H1 (cell line): Measurements from ENCODE around the gene IGF1. TPM values are rescaled to one million over a fixed set of nuclear protein-coding genes. Genes with fewer than 3 reads are reported as not detected.

ENCODE experiments used
- CTCF ChIA-PET: fragments of 300-600 bp; sonication (Branson Sonifier 250); formaldehyde crosslinking; loops from one replicate; lab custom pipeline; 2021; ENCODE audit not compliant: partially characterized antibody; lab: Charles Lee
- POLR2A ChIA-PET: fragments of 300-600 bp; sonication (Branson Sonifier 250); formaldehyde crosslinking; loops from one replicate; lab custom pipeline; 2021; ENCODE audit warnings: inconsistent platforms; ENCODE audit not compliant: partially characterized antibody; lab: Charles Lee
- DNase-seq, 2 experiments: peaks; one replicate each; pipeline versions ENCODE4 v3.0.0 to v3.0.0-alpha.2; 2010 to 2022; ENCODE audit warnings: low spot score in 2 of 2, low read depth in 1 of 2, mixed read lengths in 1 of 2
- FAIRE-seq: peaks from 2 replicates; lab custom pipeline; 2011; peaks lifted over from hg19 to GRCh38; lab: Jason Lieb, UNC
- H2AFZ ChIP-seq: 2 replicates; pipeline ENCODE4 v1.8.1; 2012; ENCODE audit warnings: low read length, inconsistent platforms
- H2AK5ac ChIP-seq: 2 replicates; pipeline ENCODE4 v1.6.1; 2013; ENCODE audit warnings: low read depth, low read length
- H2BK120ac ChIP-seq: replicated peaks from 2 replicates; pipeline ENCODE3; 2013; ENCODE audit warnings: low read depth, low read length, inconsistent platforms
- H2BK12ac ChIP-seq: 2 replicates; pipeline ENCODE4 v1.6.1; 2013; ENCODE audit warnings: low read depth, low read length
- H2BK15ac ChIP-seq: 2 replicates; pipeline ENCODE4 v1.6.1; 2013; ENCODE audit warnings: low read length
- H2BK20ac ChIP-seq: 2 replicates; pipeline ENCODE4 v1.6.1; 2013; ENCODE audit warnings: low read length
- H2BK5ac ChIP-seq: 2 replicates; pipeline ENCODE4 v1.6.1; 2013; ENCODE audit warnings: low read depth, low read length
- H3K14ac ChIP-seq: 2 replicates; pipeline ENCODE4 v1.6.1; 2013; ENCODE audit warnings: inconsistent platforms; ENCODE audit not compliant: insufficient read length
- H3K18ac ChIP-seq: 2 replicates; pipeline ENCODE4 v1.6.1; 2013; ENCODE audit warnings: low read length; ENCODE audit errors: extremely low read depth
- H3K23ac ChIP-seq: 2 replicates; pipeline ENCODE4 v1.6.1; 2013; ENCODE audit warnings: inconsistent platforms; ENCODE audit not compliant: insufficient read length
- H3K23me2 ChIP-seq: 2 replicates; pipeline ENCODE4 v1.6.1; 2013; ENCODE audit warnings: low read depth, low read length
- H3K27ac ChIP-seq: 2 replicates; pipeline ENCODE4 v1.6.1; 2011; ENCODE audit warnings: low read depth, low read length, inconsistent platforms
- H3K27me3 ChIP-seq, 4 experiments: replicated peaks in 1 of 4; 1 replicate in 1 of 4; 2 replicates in 3 of 4; pipeline versions ENCODE4 v1.6.1 to v1.8.1; 2011 to 2013; ENCODE audit warnings: low read length in 3 of 4, mild to moderate bottlenecking in 3 of 4, inconsistent platforms in 2 of 4, mixed read lengths in 2 of 4, moderate library complexity in 1 of 4; ENCODE audit not compliant: control insufficient read depth in 3 of 4, insufficient read depth in 3 of 4; ENCODE audit errors: extremely low read depth in 1 of 4
- H3K36me3 ChIP-seq, 4 experiments: 2 replicates each; pipeline versions ENCODE4 v1.6.1 to v1.8.1; 2011 to 2013; ENCODE audit warnings: mild to moderate bottlenecking in 4 of 4, low read length in 3 of 4, moderate library complexity in 2 of 4, control low read depth in 1 of 4, inconsistent platforms in 1 of 4; ENCODE audit not compliant: insufficient read depth in 4 of 4, control insufficient read depth in 2 of 4
- H3K4ac ChIP-seq: replicated peaks from 2 replicates; pipeline ENCODE3; 2013; ENCODE audit warnings: low read length, low read depth, mixed read lengths, inconsistent platforms; ENCODE audit not compliant: insufficient read length
- H3K4me1 ChIP-seq, 4 experiments: replicated peaks in 1 of 4; 1 replicate in 1 of 4; 2 replicates in 3 of 4; pipeline versions ENCODE4 v1.6.1 to v1.8.1; 2011 to 2013; ENCODE audit warnings: low read length in 3 of 4, inconsistent platforms in 2 of 4, mixed read lengths in 1 of 4; ENCODE audit not compliant: insufficient read depth in 4 of 4, control insufficient read depth in 3 of 4
- H3K4me2 ChIP-seq, 2 experiments: 2 replicates each; pipeline versions ENCODE4 v1.6.1 to v1.8.1; 2011 to 2013; ENCODE audit warnings: low read depth in 2 of 2, low read length in 2 of 2, control low read depth in 1 of 2, inconsistent platforms in 1 of 2, mild to moderate bottlenecking in 1 of 2; ENCODE audit not compliant: insufficient read depth in 1 of 2
- H3K4me3 ChIP-seq, 4 experiments: fragments of 200-600, 300-600 bp in 1 of 4; sonication (generic), shearing (Covaris generic), sonication (Bioruptor Twin) in 1 of 4; 2 replicates each; pipeline versions ENCODE4 v1.5.1 to v1.8.1; 2011 to 2016; ENCODE audit warnings: low read length in 4 of 4, low read depth in 3 of 4, control low read depth in 2 of 4, inconsistent platforms in 2 of 4, mild to moderate bottlenecking in 2 of 4, mixed read lengths in 1 of 4, moderate library complexity in 1 of 4; ENCODE audit not compliant: insufficient read depth in 2 of 4; ENCODE audit errors: extremely low read depth in 1 of 4
- H3K56ac ChIP-seq: replicated peaks from 2 replicates; pipeline ENCODE3; 2013; ENCODE audit warnings: low read depth, mild to moderate bottlenecking, mixed read lengths, low read length, inconsistent platforms; ENCODE audit not compliant: insufficient read length
- H3K79me1 ChIP-seq: 2 replicates; pipeline ENCODE4 v1.6.1; 2013; ENCODE audit warnings: low read depth, low read length, control low read depth
- H3K79me2 ChIP-seq, 2 experiments: 2 replicates each; pipeline versions ENCODE4 v1.6.1 to v1.8.1; 2012 to 2013; ENCODE audit warnings: low read length in 2 of 2, mild to moderate bottlenecking in 2 of 2, inconsistent platforms in 1 of 2; ENCODE audit not compliant: insufficient read depth in 2 of 2, control insufficient read depth in 1 of 2
- H3K9ac ChIP-seq, 4 experiments: replicated peaks in 1 of 4; 1 replicate in 1 of 4; 2 replicates in 3 of 4; pipeline versions ENCODE4 v1.6.1 to v1.8.1; 2011 to 2013; ENCODE audit warnings: low read depth in 3 of 4, low read length in 3 of 4, control low read depth in 2 of 4, mild to moderate bottlenecking in 2 of 4, moderate library complexity in 2 of 4, inconsistent platforms in 1 of 4; ENCODE audit errors: extremely low read depth in 1 of 4
- H3K9me3 ChIP-seq, 2 experiments: 2 replicates each; pipeline versions ENCODE4 v1.6.1 to v1.8.1; 2012 to 2013; ENCODE audit warnings: mild to moderate bottlenecking in 2 of 2, moderate library complexity in 2 of 2, control low read depth in 1 of 2, inconsistent platforms in 1 of 2, low read depth in 1 of 2, low read length in 1 of 2, mixed read lengths in 1 of 2; ENCODE audit not compliant: insufficient read depth in 2 of 2
- H4K20me1 ChIP-seq, 2 experiments: replicated peaks in 1 of 2; 2 replicates each; pipeline versions ENCODE3 to v1.8.1; 2011 to 2013; ENCODE audit warnings: inconsistent platforms in 2 of 2, low read length in 2 of 2, mild to moderate bottlenecking in 1 of 2; ENCODE audit not compliant: insufficient read depth in 2 of 2, control insufficient read depth in 1 of 2
- H4K5ac ChIP-seq: 2 replicates; pipeline ENCODE4 v1.6.1; 2013; ENCODE audit warnings: low read length, low read depth, mixed read lengths, inconsistent platforms; ENCODE audit not compliant: insufficient read length
- H4K8ac ChIP-seq: 2 replicates; pipeline ENCODE4 v1.8.0; 2013; ENCODE audit warnings: mild to moderate bottlenecking, moderate library complexity, low read length, inconsistent platforms; ENCODE audit not compliant: insufficient read depth; ENCODE audit errors: extremely low read depth
- H4K91ac ChIP-seq: replicated peaks from 2 replicates; pipeline ENCODE3; 2013; ENCODE audit warnings: low read length, mixed read lengths, inconsistent platforms; ENCODE audit not compliant: insufficient read length
- BRCA1 ChIP-seq: IDR thresholded peaks from 2 replicates; pipeline ENCODE4 v1.6.1; 2012; ENCODE audit warnings: low read depth, low read length, improper control_type of control experiment
- CBX8 ChIP-seq: fragments of 300-800, 300-1000 bp; sonication (generic); IDR thresholded peaks from 2 replicates; pipeline ENCODE4 v1.7.1; 2016; ENCODE audit warnings: low read depth, low read length, borderline replicate concordance
- CEBPB ChIP-seq: IDR thresholded peaks from 2 replicates; pipeline ENCODE4 v1.6.1; 2012; ENCODE audit warnings: low read depth, low read length
- CHD1 ChIP-seq: IDR thresholded peaks from 2 replicates; pipeline ENCODE4 v1.6.1; 2012; ENCODE audit warnings: low read depth, low read length, improper control_type of control experiment
- EGR1 ChIP-seq: IDR thresholded peaks from 2 replicates; pipeline ENCODE4 v1.6.1; 2011; ENCODE audit warnings: low read depth, low read length, borderline replicate concordance
- EP300 ChIP-seq, 2 experiments: IDR thresholded peaks; 1 replicate in 1 of 2; 2 replicates in 1 of 2; pipeline ENCODE4 v1.6.1; 2011 to 2012; ENCODE audit warnings: low read depth in 2 of 2, low read length in 2 of 2, mild to moderate bottlenecking in 2 of 2, borderline replicate concordance in 1 of 2, inconsistent platforms in 1 of 2, moderate library complexity in 1 of 2
- GABPA ChIP-seq: IDR thresholded peaks from 2 replicates; pipeline ENCODE4 v1.6.1; 2011; ENCODE audit warnings: mild to moderate bottlenecking, low read length, moderate library complexity, borderline replicate concordance; ENCODE audit not compliant: insufficient read depth
- JUND ChIP-seq: IDR thresholded peaks from 2 replicates; pipeline ENCODE4 v1.6.1; 2011; ENCODE audit warnings: mild to moderate bottlenecking, improper control_type of control experiment, low read length
- MAX ChIP-seq: IDR thresholded peaks from 2 replicates; pipeline ENCODE4 v1.6.1; 2012; ENCODE audit warnings: inconsistent platforms
- RFX5 ChIP-seq: IDR thresholded peaks from 2 replicates; pipeline ENCODE4 v1.6.1; 2011; ENCODE audit warnings: low read depth, low read length, improper control_type of control experiment, borderline replicate concordance
- SIN3A ChIP-seq, 2 experiments: IDR thresholded peaks in 1 of 2; conservative IDR thresholded peaks in 1 of 2; 2 replicates each; pipeline ENCODE4 v1.6.1; 2011 to 2012; ENCODE audit warnings: low read length in 2 of 2, improper control_type of control experiment in 1 of 2, low read depth in 1 of 2, mild to moderate bottlenecking in 1 of 2
- SIX5 ChIP-seq: IDR thresholded peaks from 2 replicates; pipeline ENCODE4 v1.6.1; 2011; ENCODE audit warnings: mild to moderate bottlenecking, low read depth, low read length
- TBP ChIP-seq: IDR thresholded peaks from 2 replicates; pipeline ENCODE4 v1.6.1; 2011; ENCODE audit warnings: low read depth, low read length, improper control_type of control experiment
- WGBS, 2 experiments: shearing (Covaris generic) in 1 of 2; methylation state at CpG; one replicate each; pipeline versions ENCODE4 v1.1.6 to v1.1.7; 2013 to 2015; ENCODE audit warnings: low lambda C conversion rate in 2 of 2, mixed read lengths in 2 of 2, inconsistent platforms in 1 of 2, low coverage in 1 of 2, missing lambda C conversion rate in 1 of 2; ENCODE audit not compliant: insufficient replicate concordance in 2 of 2, insufficient coverage in 1 of 2, insufficient read length in 1 of 2; ENCODE audit errors: extremely low coverage in 1 of 2, missing lambda C conversion rate in 1 of 2; 5-methylcytosine and 5-hydroxymethylcytosine counted together
- polyA plus RNA-seq, 7 experiments: library from polyadenylated mRNA; depleted of rRNA in 3 of 7; stranded (reverse) in 5 of 7; unstranded in 2 of 7; fragments of >200 nt in 5 of 7; fragments of 200-250 nt in 2 of 7; gene quantifications; 1 replicate in 5 of 7; 2 replicates in 1 of 7; 4 replicates in 1 of 7; pipeline versions ENCODE4 v1.2.1 to v1.2.3, GENCODE V29; 2011 to 2013; ENCODE audit warnings: missing spikeins in 2 of 7, mixed read lengths in 2 of 7
- total RNA-seq: library from RNA; stranded (reverse); fragmentation: NEBNext Ultra II Directional; extraction: Animal tissue kit (Norgen Biotek cat#: 25700); gene quantifications from 2 replicates; pipeline ENCODE4 v1.2.1, GENCODE V29; 2021
- TF ChIP-seq, protein P1 (sequence below): IDR thresholded peaks from 2 replicates; pipeline ENCODE4 v1.6.1; 2012; ENCODE audit warnings: inconsistent platforms

The IGF1 gene
- total and polyA plus RNA-seq, 2 of the 8 experiments (the other 6 are each of a cell fraction or from before 2014, with no cell fraction given) = not detected

DNA sequence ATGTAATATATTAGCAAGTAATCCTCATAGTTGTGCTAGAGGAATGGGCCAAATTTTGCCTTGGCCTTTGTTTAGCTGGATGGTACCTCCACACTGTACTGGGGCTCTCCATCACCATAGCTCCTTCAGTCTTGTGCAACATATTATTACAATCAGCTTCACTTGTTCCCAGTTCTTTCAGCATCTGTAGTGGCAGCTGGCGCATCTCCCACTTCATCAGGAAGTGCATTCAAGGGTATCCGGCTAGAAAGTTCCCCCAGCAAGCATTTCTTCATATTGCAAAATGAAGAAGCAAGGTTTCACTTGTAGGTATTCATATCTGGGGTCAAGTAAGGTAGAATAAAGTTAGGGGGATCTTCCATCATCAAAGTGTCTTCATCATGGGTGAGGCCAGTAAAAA lies 123.7 kb downstream of the IGF1 start:
- DNase-seq = no peak
- H4K91ac ChIP-seq = no peak overlapping the region
- H3K4me1 ChIP-seq = no peaks in the 10 kb centered on the region
- no peaks in the 10 kb centered on the region for H4K20me1 ChIP-seq
- no peak overlapping the region for H2BK15ac ChIP-seq
- no peak overlapping the region for H4K5ac ChIP-seq
- H3K4me3 ChIP-seq = no peak overlapping the region
- 93% methylated on average over 2 of the region's 2 CpGs; no CpG with 5 or more reads in 1 of the 2 experiments for WGBS, 2 experiments
- H3K36me3 ChIP-seq = no peaks in the 10 kb centered on the region; a peak in 1 of 8 replicates
- no peak overlapping the region for H2AFZ ChIP-seq
- no peak overlapping the region for H2BK120ac ChIP-seq
- no peak overlapping the region for H3K18ac ChIP-seq
- no peak overlapping the region for H3K4ac ChIP-seq
- no peak overlapping the region for H2BK12ac ChIP-seq
- H2BK5ac ChIP-seq = no peak overlapping the region
- FAIRE-seq = no peak
- no peak overlapping the region for H3K9ac ChIP-seq
- H3K79me1 ChIP-seq = no peaks in the 10 kb centered on the region
- H2BK20ac ChIP-seq = no peak overlapping the region
- H3K56ac ChIP-seq = no peak overlapping the region
- no peak overlapping the region for H2AK5ac ChIP-seq
- no peak overlapping the region for H3K14ac ChIP-seq
- no peaks in the 10 kb centered on the region for H3K27me3 ChIP-seq
- H4K8ac ChIP-seq = no peak overlapping the region
- H3K79me2 ChIP-seq = no peaks in the 10 kb centered on the region
- CTCF ChIA-PET = no interaction called here
- H3K27ac ChIP-seq = no peak overlapping the region
- no peaks in the 10 kb centered on the region for H3K23me2 ChIP-seq
- no peak overlapping the region for H3K23ac ChIP-seq
- POLR2A ChIA-PET = no interaction called here
- no peak overlapping the region for H3K4me2 ChIP-seq
- peaks cover 13 to 14% of the 10 kb centered on the region in 2 experiments; a peak in 3 of 4 replicates for H3K9me3 ChIP-seq
- TF ChIP-seq BRCA1 = no peak
- TF ChIP-seq, protein P1, sequence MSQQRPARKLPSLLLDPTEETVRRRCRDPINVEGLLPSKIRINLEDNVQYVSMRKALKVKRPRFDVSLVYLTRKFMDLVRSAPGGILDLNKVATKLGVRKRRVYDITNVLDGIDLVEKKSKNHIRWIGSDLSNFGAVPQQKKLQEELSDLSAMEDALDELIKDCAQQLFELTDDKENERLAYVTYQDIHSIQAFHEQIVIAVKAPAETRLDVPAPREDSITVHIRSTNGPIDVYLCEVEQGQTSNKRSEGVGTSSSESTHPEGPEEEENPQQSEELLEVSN = no peak
- no peak for TF ChIP-seq TBP
- no peak for TF ChIP-seq JUND
- no peak for TF ChIP-seq SIN3A (conservative IDR thresholded peaks at IDR 0.05 in 1 of 2, IDR thresholded peaks at IDR 0.05 in 1 of 2; ENCODE audit: low read depth in 1 of 2, low read length in 2 of 2)
- TF ChIP-seq GABPA = no peak
- no peak for TF ChIP-seq EP300 (IDR thresholded peaks at IDR 0.05; ENCODE audit: borderline replicate concordance in 1 of 2, low read depth in 2 of 2, low read length in 2 of 2)
- TF ChIP-seq CHD1 = no peak
- TF ChIP-seq CEBPB = no peak
- no peak for TF ChIP-seq MAX
- no peak for TF ChIP-seq RFX5
- TF ChIP-seq EGR1 = no peak
- TF ChIP-seq SIX5 = no peak
- TF ChIP-seq CBX8 = no peak
